ENCODE results near the gene SLC44A1.

GRCh38 chr9:105195259-105195658 lies 49.2 kb upstream of the SLC44A1 start:
- no peak for TF ChIP-seq POLR2AphosphoS5 (IDR thresholded peaks at IDR 0.05)
- TF ChIP-seq CTCF (IDR thresholded peaks at IDR 0.05): no peak
- no peak for TF ChIP-seq POLR2A (IDR thresholded peaks at IDR 0.05; ENCODE audit: low read depth)
- no peak for TF ChIP-seq EP300 (IDR thresholded peaks at IDR 0.05)

Data from esophagus muscularis mucosa (tissue), 4 donors.